ENCODE results near the gene KIF19. TPM values are rescaled to one million over a fixed set of nuclear protein-coding genes. Genes with fewer than 3 reads are reported as not detected.

The KIF19 gene
- total RNA-seq, 1 donor, result not detected

DNA sequence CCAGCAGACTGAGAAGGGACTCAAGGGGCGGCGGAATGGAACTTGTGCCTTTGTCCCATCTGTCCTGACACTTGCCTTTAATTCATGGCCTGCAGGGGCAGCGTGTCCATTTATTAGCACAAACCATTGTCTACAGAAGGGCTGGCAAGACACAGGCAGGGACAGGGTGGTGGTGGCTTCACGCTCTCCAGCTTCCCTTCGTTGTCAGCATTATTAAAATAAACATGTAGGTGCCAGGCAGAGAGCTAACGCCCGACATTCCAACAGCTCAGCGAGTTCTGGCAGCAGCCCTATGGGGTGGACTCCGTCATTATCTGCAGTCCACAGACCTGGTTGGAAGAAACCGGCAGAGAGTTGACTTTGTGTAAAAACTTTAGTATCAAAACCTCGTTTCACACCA, 35.7 kb upstream of the KIF19 start:
- H3K4me2 ChIP-seq (ENCODE audit: insufficient read depth, low read length), result no peak overlapping the region
- H3K27me3 ChIP-seq (ENCODE audit: insufficient read depth, low read length), result no peaks in the 10 kb centered on the region
- H3K27ac ChIP-seq (ENCODE audit: low read depth, low read length), result no peak overlapping the region
- TF ChIP-seq, protein P1, sequence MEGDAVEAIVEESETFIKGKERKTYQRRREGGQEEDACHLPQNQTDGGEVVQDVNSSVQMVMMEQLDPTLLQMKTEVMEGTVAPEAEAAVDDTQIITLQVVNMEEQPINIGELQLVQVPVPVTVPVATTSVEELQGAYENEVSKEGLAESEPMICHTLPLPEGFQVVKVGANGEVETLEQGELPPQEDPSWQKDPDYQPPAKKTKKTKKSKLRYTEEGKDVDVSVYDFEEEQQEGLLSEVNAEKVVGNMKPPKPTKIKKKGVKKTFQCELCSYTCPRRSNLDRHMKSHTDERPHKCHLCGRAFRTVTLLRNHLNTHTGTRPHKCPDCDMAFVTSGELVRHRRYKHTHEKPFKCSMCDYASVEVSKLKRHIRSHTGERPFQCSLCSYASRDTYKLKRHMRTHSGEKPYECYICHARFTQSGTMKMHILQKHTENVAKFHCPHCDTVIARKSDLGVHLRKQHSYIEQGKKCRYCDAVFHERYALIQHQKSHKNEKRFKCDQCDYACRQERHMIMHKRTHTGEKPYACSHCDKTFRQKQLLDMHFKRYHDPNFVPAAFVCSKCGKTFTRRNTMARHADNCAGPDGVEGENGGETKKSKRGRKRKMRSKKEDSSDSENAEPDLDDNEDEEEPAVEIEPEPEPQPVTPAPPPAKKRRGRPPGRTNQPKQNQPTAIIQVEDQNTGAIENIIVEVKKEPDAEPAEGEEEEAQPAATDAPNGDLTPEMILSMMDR (IDR thresholded peaks at IDR 0.05; ENCODE audit: extremely low read depth, low read depth, low read length), result no peak
- no peaks in the 10 kb centered on the region for H3K4me1 ChIP-seq (ENCODE audit: insufficient read depth, low read length)
- no peaks in the 10 kb centered on the region for H3K9me3 ChIP-seq (ENCODE audit: low read depth, low read length)
- H3K79me2 ChIP-seq (ENCODE audit: insufficient read depth, low read length), result no peaks in the 10 kb centered on the region
- no peak overlapping the region for H2AFZ ChIP-seq (ENCODE audit: low read length)
- DNase-seq (ENCODE audit: insufficient read length, low spot score, missing footprints), result no peak
- no peaks in the 10 kb centered on the region for H4K20me1 ChIP-seq (ENCODE audit: insufficient read depth, low read length)
- H3K36me3 ChIP-seq (ENCODE audit: insufficient read depth, low read length), result no peaks in the 10 kb centered on the region
- H3K4me3 ChIP-seq (ENCODE audit: insufficient read depth, low read length), result no peak overlapping the region

DNA sequence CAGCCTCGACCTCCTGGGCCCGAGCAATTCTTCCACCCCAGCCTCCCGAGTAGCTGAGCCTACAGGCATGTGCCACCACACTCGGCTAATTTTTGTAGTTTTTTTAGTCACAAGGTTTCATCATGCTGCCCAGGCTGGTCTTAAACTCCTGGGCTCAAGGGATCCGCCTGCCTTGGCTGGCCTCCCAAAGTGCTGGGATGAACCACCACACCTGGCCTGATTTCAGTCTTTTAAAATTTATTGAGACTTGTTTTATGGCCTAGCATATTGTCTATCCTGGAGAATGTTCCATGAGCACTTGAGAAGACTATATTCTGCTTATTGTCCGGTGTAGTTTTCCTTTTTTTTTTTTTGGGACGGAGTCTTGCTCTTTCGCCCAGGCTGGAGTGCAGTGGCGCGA, 33.5 kb upstream of the KIF19 start:
- Histone ChIP-seq H2AFZ (ENCODE audit: low read length) (no peak overlapping the region), H3K27me3 (ENCODE audit: insufficient read depth, low read length) (no peaks in the 10 kb centered on the region), H3K4me2 (ENCODE audit: insufficient read depth, low read length) (no peak overlapping the region), H3K36me3 (ENCODE audit: insufficient read depth, low read length) (no peaks in the 10 kb centered on the region), H4K20me1 (ENCODE audit: insufficient read depth, low read length) (no peaks in the 10 kb centered on the region), H3K4me3 (ENCODE audit: insufficient read depth, low read length) (no peak overlapping the region), H3K4me1 (ENCODE audit: insufficient read depth, low read length) (no peaks in the 10 kb centered on the region), H3K79me2 (ENCODE audit: insufficient read depth, low read length) (no peaks in the 10 kb centered on the region), H3K9me3 (ENCODE audit: low read depth, low read length) (no peaks in the 10 kb centered on the region), H3K27ac (ENCODE audit: low read depth, low read length) (no peak overlapping the region)
- TF ChIP-seq, protein P1 (IDR thresholded peaks at IDR 0.05; ENCODE audit: extremely low read depth, low read depth, low read length), result no peak
- no peak for DNase-seq (ENCODE audit: insufficient read length, low spot score, missing footprints)

DNA sequence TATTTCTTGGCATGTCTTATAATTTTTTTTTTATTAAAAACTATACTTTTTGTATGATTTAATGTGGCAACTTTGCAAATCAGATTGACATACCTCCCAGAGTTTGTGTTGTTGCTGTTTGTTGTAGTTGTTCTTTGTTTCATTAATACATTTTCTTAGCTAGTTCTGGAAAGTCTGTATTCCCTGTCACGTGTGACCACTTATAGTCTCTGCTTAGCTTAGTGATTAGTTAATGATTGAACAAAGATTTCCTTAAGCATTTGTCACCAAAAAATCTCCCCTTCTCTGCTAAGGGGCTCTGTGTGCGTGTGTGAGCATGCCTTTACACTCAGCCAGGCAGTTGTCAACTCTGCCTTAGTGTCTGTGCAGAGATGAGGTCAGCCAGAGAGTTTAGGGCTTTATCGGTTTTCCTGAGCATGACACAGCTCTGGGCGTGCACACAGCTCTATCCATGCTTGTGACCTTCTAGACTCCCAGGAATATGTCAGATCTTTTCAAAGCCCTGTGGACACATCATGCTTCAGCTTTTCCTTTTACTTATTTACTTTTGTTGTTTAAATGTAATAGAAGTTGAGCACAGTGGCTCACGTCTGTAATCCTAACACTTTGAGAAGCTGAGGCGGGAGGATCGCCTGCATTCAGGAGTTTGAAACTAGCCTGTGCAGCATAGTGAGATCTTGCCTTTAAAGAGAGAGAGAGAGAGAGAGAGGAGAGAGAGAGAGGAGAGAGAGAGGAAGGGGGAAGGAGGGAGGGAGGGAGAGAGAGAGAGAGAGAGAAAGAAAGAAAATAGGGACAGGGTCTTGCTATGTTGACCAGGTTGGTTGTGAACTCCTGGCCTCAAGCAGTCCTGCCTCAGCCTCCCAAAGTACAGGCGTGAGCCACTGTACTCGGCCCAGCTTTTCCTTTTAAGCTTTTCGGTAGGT, 30.1 kb upstream of the KIF19 start:
- H3K36me3 ChIP-seq (ENCODE audit: insufficient read depth, low read length), result no peaks in the 10 kb centered on the region
- no peaks in the 10 kb centered on the region for H3K9me3 ChIP-seq (ENCODE audit: low read depth, low read length)
- H3K27me3 ChIP-seq (ENCODE audit: insufficient read depth, low read length), result no peaks in the 10 kb centered on the region
- no peak overlapping the region for H2AFZ ChIP-seq (ENCODE audit: low read length)
- no peak overlapping the region for H3K27ac ChIP-seq (ENCODE audit: low read depth, low read length)
- H4K20me1 ChIP-seq (ENCODE audit: insufficient read depth, low read length), result no peaks in the 10 kb centered on the region
- no peak overlapping the region for H3K4me2 ChIP-seq (ENCODE audit: insufficient read depth, low read length)
- DNase-seq (ENCODE audit: insufficient read length, low spot score, missing footprints), result peak; percentile 32
- no peak overlapping the region for H3K4me3 ChIP-seq (ENCODE audit: insufficient read depth, low read length)
- H3K4me1 ChIP-seq (ENCODE audit: insufficient read depth, low read length), result no peaks in the 10 kb centered on the region
- no peaks in the 10 kb centered on the region for H3K79me2 ChIP-seq (ENCODE audit: insufficient read depth, low read length)
- TF ChIP-seq, protein P1 (IDR thresholded peaks at IDR 0.05; ENCODE audit: extremely low read depth, low read depth, low read length), result no peak

DNA sequence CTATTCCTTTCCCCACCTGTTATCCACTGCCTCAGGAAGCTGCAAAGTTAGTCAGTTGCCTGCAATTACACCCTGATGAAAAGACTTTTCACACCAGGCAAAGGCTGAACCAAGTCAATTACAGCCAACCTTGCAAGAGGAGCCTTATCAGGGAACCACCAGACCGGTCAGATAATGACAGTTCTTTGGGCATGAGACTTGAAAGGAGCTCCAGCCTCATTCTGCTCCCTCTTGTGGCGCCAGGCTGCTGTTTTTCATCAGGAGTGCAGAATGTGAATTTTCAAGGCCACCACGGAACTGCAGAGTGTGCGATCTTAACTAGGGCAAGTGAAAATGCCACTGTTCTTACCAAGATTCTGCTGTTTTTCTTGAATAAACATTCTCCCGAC, 29.5 kb upstream of the KIF19 start:
- TF ChIP-seq, protein P1 (IDR thresholded peaks at IDR 0.05; ENCODE audit: extremely low read depth, low read depth, low read length), result peak; percentile 60
- no peaks in the 10 kb centered on the region for H3K36me3 ChIP-seq (ENCODE audit: insufficient read depth, low read length)
- H3K27ac ChIP-seq (ENCODE audit: low read depth, low read length), result no peak overlapping the region
- peak; percentile 64 for DNase-seq (ENCODE audit: insufficient read length, low spot score, missing footprints)
- H3K27me3 ChIP-seq (ENCODE audit: insufficient read depth, low read length), result no peaks in the 10 kb centered on the region
- no peaks in the 10 kb centered on the region for H3K4me1 ChIP-seq (ENCODE audit: insufficient read depth, low read length)
- H3K4me3 ChIP-seq (ENCODE audit: insufficient read depth, low read length), result no peak overlapping the region
- H3K79me2 ChIP-seq (ENCODE audit: insufficient read depth, low read length), result no peaks in the 10 kb centered on the region
- no peak overlapping the region for H2AFZ ChIP-seq (ENCODE audit: low read length)
- no peaks in the 10 kb centered on the region for H4K20me1 ChIP-seq (ENCODE audit: insufficient read depth, low read length)
- no peak overlapping the region for H3K4me2 ChIP-seq (ENCODE audit: insufficient read depth, low read length)
- no peaks in the 10 kb centered on the region for H3K9me3 ChIP-seq (ENCODE audit: low read depth, low read length)

Data from osteoblast (primary cell).